Liver (tissue), 3 donors: ENCODE measurements around the gene HIPK1.

Source experiments
- ATF3 ChIP-seq: IDR thresholded peaks from 2 replicates; pipeline ENCODE4 v1.6.1; 2016; ENCODE audit warnings: antibody characterized with exemption
- FOXA2 ChIP-seq: IDR thresholded peaks from 2 replicates; pipeline ENCODE4 v1.6.1; 2016; ENCODE audit warnings: antibody characterized with exemption
- RXRA ChIP-seq, 2 donors: IDR thresholded peaks; 2 replicates each; pipeline ENCODE4 v1.6.1; 2017 to 2018; ENCODE audit warnings: antibody characterized with exemption in 2 of 2, mild to moderate bottlenecking in 1 of 2
- TF ChIP-seq, protein P1 (sequence below): fragments of 150-350 bp; IDR thresholded peaks from 2 replicates; pipeline ENCODE4 v1.5.1; 2017; ENCODE audit warnings: improper control_type of control experiment, low read depth, low read length; ENCODE audit not compliant: missing input control
- donor health status: healthy.
- donor health status: healthy.

- TF ChIP-seq FOXA2 (no peak), ATF3 (no peak), RXRA (IDR thresholded peaks at IDR 0.05) (no peak)
- TF ChIP-seq, protein P1, sequence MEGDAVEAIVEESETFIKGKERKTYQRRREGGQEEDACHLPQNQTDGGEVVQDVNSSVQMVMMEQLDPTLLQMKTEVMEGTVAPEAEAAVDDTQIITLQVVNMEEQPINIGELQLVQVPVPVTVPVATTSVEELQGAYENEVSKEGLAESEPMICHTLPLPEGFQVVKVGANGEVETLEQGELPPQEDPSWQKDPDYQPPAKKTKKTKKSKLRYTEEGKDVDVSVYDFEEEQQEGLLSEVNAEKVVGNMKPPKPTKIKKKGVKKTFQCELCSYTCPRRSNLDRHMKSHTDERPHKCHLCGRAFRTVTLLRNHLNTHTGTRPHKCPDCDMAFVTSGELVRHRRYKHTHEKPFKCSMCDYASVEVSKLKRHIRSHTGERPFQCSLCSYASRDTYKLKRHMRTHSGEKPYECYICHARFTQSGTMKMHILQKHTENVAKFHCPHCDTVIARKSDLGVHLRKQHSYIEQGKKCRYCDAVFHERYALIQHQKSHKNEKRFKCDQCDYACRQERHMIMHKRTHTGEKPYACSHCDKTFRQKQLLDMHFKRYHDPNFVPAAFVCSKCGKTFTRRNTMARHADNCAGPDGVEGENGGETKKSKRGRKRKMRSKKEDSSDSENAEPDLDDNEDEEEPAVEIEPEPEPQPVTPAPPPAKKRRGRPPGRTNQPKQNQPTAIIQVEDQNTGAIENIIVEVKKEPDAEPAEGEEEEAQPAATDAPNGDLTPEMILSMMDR: no peak
Measured at GRCh38 chr1:113982949-113983348, 53.8 kb downstream of the HIPK1 start.
